ENCODE measurements around the gene NPAS4.

DNA sequence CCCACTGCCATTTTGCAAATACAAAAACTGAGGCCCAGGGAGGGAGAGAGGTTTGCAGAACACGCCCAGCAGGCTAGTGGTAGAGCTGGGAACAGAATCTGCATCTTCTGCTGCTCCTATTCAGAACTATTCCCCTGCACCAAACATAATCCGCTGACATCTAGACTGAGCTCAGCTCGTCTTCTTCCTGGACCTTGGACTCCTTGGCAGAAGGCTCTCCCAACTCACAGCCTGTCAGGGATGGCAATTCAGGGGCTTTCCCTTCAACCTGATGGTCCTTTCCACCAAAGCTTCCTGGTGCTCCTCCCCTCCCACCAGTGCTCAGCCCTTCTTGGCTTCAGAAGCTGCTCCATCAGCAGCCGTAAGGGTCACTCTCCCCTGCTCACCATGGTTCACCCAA lies 9.5 kb upstream of the NPAS4 start:
- TF ChIP-seq EZH2phosphoT487 (IDR thresholded peaks at IDR 0.05; ENCODE audit: insufficient read depth, low read depth) (no peak), EZH2 (IDR thresholded peaks at IDR 0.05; ENCODE audit: insufficient read depth, poor library complexity, severe bottlenecking) (no peak)
